NCI-H146 treated with DMSO at 0.1 percent for 48 hours (cell line): ENCODE measurements around the gene INMT.

Source experiments
- DNase-seq: peaks from one replicate; lab custom pipeline; 2025; ENCODE audit not compliant: unreplicated experiment; lab: John Stamatoyannopoulos, UW

The INMT gene

GRCh38 chr7:30779574-30779973, 27.6 kb downstream of the INMT start:
- DNase-seq, result no peak

- no peak for DNase-seq
Measured at GRCh38 chr7:30780941-30781340, 29.0 kb downstream of the INMT start.

GRCh38 chr7:30782690-30783089, 30.8 kb downstream of the INMT start:
- DNase-seq, result no peak

- no peak for DNase-seq
Measured at GRCh38 chr7:30785786-30786185, 33.9 kb downstream of the INMT start.

GRCh38 chr7:30787486-30787885, 35.6 kb downstream of the INMT start:
- no peak for DNase-seq

- DNase-seq, result no peak
Measured at GRCh38 chr7:30788640-30789333, 36.9 kb downstream of the INMT start.

- DNase-seq, result no peak
Measured at GRCh38 chr7:30789334-30789711, 37.4 kb downstream of the INMT start.

- DNase-seq, result no peak
Measured at GRCh38 chr7:30790356-30790755, 38.4 kb downstream of the INMT start.

- no peak for DNase-seq
Measured at GRCh38 chr7:30791114-30791513, 39.2 kb downstream of the INMT start.

- DNase-seq, result no peak
Measured at GRCh38 chr7:30795161-30795948, 43.4 kb downstream of the INMT start.

GRCh38 chr7:30796105-30796869, 44.4 kb downstream of the INMT start:
- DNase-seq, result no peak

- no peak for DNase-seq
Measured at GRCh38 chr7:30797176-30798040, 45.5 kb downstream of the INMT start.

- DNase-seq, result no peak
Measured at GRCh38 chr7:30799206-30799975, 47.5 kb downstream of the INMT start.

- no peak for DNase-seq
Measured at GRCh38 chr7:30799976-30800661, 48.2 kb downstream of the INMT start.

GRCh38 chr7:30800785-30801252, 48.9 kb downstream of the INMT start:
- peak; percentile 23 for DNase-seq

GRCh38 chr7:30802812-30803211, 50.9 kb downstream of the INMT start:
- DNase-seq, result no peak

GRCh38 chr7:30804078-30804661, 52.2 kb downstream of the INMT start:
- no peak for DNase-seq

- DNase-seq, result no peak
Measured at GRCh38 chr7:30805081-30805691, 53.3 kb downstream of the INMT start.

GRCh38 chr7:30805931-30806330, 54.0 kb downstream of the INMT start:
- no peak for DNase-seq
